K562 (cell line): ENCODE measurements around the gene ANKLE2.

Source experiments
- CTCF ChIP-seq, 3 experiments: IDR thresholded peaks in 2 of 3; conservative IDR thresholded peaks in 1 of 3; 2 replicates each; pipeline ENCODE4 v1.5.1; 2011 to 2012; ENCODE audit warnings: low read length in 3 of 3, mild to moderate bottlenecking in 3 of 3, control low read depth in 2 of 3, improper control_type of control experiment in 1 of 3, inconsistent platforms in 1 of 3, low read depth in 1 of 3, mixed read lengths in 1 of 3, moderate library complexity in 1 of 3; ENCODE audit not compliant: insufficient read depth in 2 of 3
- HINFP ChIP-seq: fragments of 450-650 bp; conservative IDR thresholded peaks from 2 replicates; pipeline ENCODE4 v1.6.1; 2016; ENCODE audit warnings: missing genetic modification characterization, low read depth, mild to moderate bottlenecking, control low read depth, missing compliant biosample characterization
- YY1 ChIP-seq, 3 experiments: IDR thresholded peaks; 2 replicates each; pipeline ENCODE4 v1.6.1; 2011; ENCODE audit warnings: low read length in 2 of 3, mild to moderate bottlenecking in 2 of 3, moderate library complexity in 2 of 3, borderline replicate concordance in 1 of 3, control low read depth in 1 of 3, low read depth in 1 of 3; ENCODE audit not compliant: insufficient read depth in 3 of 3, insufficient replicate concordance in 2 of 3, control insufficient read depth in 1 of 3, insufficient read length in 1 of 3; ENCODE audit errors: extremely low read depth in 1 of 3

- no peak for TF ChIP-seq YY1 (IDR thresholded peaks at IDR 0.05; ENCODE audit: borderline replicate concordance in 1 of 3, control insufficient read depth in 1 of 3, extremely low read depth in 1 of 3, insufficient read depth in 3 of 3, insufficient read length in 1 of 3, insufficient replicate concordance in 2 of 3, low read depth in 1 of 3, low read length in 2 of 3)
- TF ChIP-seq CTCF (IDR thresholded peaks at IDR 0.05 in 2 of 3, conservative IDR thresholded peaks at IDR 0.05 in 1 of 3; ENCODE audit: insufficient read depth in 2 of 3, low read depth in 1 of 3, low read length in 3 of 3) = no peak
- TF ChIP-seq HINFP = no peak
These were observed 38.4 kb downstream of the ANKLE2 start for GRCh38 chr12:132723015-132723763.
